GM19240 (cell line): ENCODE measurements around the gene DYRK2.

ENCODE experiments used
- DNase-seq: peaks from one replicate; pipeline ENCODE4 v3.0.0; 2011; ENCODE audit warnings: low spot score; ENCODE audit not compliant: insufficient read length

The DYRK2 gene

DNA sequence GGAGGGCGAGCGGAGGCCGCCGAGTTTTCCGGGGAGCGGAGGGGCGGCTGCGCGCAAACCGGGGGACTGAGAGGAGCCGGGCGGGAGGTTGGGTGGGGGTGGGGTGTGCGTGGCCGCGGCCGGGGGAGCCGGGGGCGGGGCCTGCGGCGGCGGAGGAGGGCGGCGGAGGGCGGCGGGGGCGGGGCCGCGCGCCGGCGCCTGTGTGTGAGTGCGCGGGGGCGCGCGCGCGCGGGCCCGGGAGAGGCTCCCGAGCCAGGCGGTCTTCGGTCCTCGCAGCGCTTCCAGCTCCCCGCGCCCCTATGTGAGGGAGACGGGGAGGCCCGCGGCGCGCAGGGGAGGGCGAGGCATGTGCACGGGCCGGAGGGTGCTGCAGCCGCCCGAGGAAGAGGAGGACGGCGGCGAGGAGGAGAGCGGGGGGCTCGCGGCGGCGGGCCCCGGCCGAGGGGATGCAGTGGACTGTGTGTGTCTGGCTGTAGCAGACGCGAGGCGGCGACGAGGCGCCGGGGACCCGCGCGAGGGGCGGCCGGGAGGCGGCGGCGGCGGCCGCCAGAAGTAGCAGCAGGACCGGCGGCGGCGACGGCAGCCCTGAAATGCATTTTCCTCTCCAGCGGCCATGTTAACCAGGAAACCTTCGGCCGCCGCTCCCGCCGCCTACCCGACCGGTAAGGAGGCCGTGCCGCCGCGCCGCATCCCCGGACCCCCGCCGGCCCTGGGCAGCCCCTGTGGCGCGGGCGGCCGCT is at the start of gene DYRK2:
Gene DYRK2, plus strand, starts transcription at position 225 of the 740 bp plus-strand sequence. Its CDS starts 389 bp downstream, at position 614.
- peak; percentile 71 for DNase-seq

- no peak for DNase-seq
Measured at GRCh38 chr12:67599691-67600090, 48.9 kb upstream of the DYRK2 start.

GRCh38 chr12:67601126-67601525 is 47.4 kb upstream of the DYRK2 start:
- no peak for DNase-seq

- no peak for DNase-seq
Measured at GRCh38 chr12:67609226-67609870, 39.2 kb upstream of the DYRK2 start.

DNA sequence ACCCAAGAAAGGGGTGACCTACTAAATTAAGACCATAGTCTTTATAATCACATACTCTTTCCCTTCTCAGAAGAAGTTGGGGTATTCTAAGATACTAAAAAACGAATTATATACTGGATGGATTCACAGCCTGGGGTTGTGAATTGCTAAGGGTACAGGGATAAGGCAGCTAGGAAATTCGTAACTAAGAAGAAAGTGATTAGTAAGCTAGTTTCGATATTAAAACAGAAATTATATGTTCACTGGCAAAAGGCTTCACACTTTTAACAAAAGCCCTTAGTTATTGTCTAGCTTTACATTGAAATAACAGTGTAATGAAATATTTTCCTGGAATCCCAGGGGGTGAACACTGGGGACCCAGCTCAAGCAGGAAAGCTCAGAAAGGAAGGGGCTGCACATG is 35.5 kb upstream of the DYRK2 start:
- DNase-seq, result no peak

DNA sequence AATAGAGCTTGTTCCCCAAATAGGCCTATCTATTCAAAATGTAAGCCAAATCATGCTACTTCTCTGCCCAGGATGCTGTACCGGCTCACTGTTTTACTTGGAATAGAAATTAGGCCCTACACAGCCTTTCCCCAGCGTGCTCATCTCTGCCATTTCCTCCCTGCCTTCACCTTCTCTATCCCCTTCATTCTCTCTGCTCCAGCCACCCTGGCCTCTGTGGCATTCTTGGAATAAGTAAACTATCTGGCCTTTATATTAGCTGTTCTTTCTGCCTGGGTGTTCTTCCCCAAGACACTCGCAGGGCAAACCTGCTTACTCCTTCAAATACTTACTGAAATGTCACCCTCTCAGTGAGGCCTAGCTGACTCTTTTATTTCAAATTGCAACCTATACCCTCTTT is 30.9 kb upstream of the DYRK2 start:
- DNase-seq, result no peak

GRCh38 chr12:67618303-67618702 is 30.2 kb upstream of the DYRK2 start:
- DNase-seq, result no peak

- no peak for DNase-seq
Measured at GRCh38 chr12:67621112-67621511, 27.4 kb upstream of the DYRK2 start.

DNA sequence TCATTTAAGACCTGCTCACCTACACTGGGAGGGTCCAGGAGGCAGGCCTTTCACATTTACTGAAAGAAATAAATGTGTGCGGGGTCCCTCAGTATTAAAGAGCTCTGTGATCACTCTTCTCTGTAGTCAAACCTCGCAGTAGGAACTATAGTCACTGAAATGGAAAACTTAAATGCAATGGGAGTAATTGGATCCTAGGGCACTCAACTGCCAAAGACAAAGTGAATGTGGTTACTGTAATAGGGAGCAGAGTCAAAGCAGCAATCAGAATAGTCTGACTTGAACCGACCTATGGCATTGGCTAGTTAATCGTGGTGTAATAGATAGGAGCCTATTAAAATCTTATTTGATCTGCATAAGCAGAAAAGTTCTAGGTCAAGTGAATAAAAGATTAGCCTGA is 26.6 kb upstream of the DYRK2 start:
- no peak for DNase-seq

DNA sequence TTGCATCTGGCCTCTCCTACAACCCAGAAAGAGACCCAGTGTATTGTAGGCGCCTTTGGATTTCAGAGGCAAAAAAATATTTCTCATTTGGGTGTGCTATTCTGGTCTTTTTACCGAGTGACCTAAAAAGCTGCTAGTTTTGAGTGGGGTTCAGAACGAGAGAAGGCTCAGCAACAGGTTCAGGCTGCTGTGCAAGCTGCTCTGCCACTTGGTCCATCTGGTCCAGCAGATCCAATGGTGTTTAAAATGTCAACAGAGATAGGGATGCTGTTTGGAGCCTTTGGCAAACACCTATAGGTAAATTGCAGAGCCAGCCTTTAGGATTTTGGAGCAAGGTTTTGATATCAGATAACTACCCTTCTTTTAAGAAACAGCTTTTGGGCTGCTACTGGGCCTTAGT is 25.3 kb upstream of the DYRK2 start:
- no peak for DNase-seq

GRCh38 chr12:67624355-67624754 is 24.2 kb upstream of the DYRK2 start:
- no peak for DNase-seq

GRCh38 chr12:67625004-67625403 is 23.5 kb upstream of the DYRK2 start:
- no peak for DNase-seq

- DNase-seq, result no peak
Measured at GRCh38 chr12:67626156-67626555, 22.4 kb upstream of the DYRK2 start.

- DNase-seq, result peak; percentile 32
Measured at GRCh38 chr12:67630373-67631088, 18.0 kb upstream of the DYRK2 start.

- no peak for DNase-seq
Measured at GRCh38 chr12:67632005-67632404, 16.5 kb upstream of the DYRK2 start.

DNA sequence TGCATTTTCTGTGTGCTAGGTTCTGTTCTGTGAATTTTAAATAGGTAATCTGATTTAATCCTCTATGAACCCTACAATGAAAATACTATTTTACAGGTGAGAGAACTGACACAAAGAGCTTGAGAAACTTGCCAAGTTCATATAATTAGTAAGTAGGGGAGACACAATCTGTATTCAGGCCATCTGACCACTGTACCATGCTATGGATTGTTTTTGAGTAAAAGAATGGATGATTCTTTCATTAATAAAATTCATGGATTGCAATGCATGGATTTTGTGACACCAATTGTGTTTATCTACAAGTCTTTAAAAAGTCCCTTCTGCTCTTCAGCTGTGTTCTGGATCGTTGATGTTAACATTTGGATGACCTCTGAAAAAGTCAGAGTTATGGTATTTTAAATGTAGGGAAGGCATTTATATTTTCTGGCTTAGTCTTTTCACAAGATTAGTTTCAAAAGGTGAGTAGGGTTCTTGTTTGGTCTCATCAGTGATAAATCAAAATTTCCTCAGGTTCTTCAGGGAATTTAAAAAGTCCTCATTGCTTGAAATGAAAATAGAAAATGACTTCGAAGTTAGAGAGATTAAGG is 15.4 kb upstream of the DYRK2 start:
- no peak for DNase-seq

GRCh38 chr12:67633708-67634107 is 14.8 kb upstream of the DYRK2 start:
- DNase-seq, result no peak

DNA sequence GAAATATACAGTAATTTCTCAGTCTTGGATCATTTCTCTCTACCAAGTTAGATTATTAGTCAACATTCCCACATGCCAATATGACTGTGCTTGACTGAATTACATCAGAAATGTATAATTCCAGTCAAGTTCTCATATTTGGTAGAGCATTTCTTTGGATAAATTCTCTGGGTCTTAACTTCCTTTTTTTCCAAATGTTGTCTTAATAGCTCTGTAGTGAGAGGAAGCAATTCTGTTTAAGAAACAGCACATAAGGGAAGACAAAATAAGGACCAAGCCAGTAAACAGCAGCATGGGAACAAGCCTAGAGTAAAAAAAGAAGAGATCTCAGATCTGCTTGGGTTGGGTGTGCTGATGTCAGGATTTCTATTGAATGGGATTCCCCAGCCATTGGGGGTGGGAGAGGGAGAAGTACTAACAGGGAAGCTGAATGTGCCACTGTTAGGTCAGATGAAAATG is 14.2 kb upstream of the DYRK2 start:
- no peak for DNase-seq

GRCh38 chr12:67637718-67638117 is 10.8 kb upstream of the DYRK2 start:
- DNase-seq, result no peak

DNA sequence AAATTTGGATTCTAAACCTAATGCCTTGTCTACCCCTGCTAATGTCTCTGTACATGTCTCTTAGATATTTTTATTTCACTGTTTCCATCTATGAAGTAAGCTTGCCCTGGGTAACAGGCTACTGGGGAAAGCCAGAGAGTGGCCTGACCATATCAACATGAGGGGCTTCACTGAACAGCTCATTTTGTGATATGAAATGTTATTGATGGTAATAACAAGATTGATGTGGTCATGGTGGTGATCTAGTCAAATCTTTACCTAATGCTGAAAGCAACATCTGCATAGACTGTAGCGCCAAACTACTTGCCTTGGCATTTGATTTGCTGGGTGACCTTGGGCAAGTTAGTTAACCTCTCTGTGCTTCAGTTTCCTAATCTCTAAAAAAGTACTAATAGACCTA is 9.9 kb upstream of the DYRK2 start:
- DNase-seq, result no peak

- no peak for DNase-seq
Measured at GRCh38 chr12:67640863-67641262, 7.7 kb upstream of the DYRK2 start.

- DNase-seq, result no peak
Measured at GRCh38 chr12:67645126-67645525, 3.4 kb upstream of the DYRK2 start.
